Right kidney (tissue), 1 donor: ENCODE data around the gene NF1.

Source experiments
- DNase-seq: peaks from one replicate; pipeline ENCODE4 v3.0.0-alpha.2; 2016

The NF1 gene

DNA sequence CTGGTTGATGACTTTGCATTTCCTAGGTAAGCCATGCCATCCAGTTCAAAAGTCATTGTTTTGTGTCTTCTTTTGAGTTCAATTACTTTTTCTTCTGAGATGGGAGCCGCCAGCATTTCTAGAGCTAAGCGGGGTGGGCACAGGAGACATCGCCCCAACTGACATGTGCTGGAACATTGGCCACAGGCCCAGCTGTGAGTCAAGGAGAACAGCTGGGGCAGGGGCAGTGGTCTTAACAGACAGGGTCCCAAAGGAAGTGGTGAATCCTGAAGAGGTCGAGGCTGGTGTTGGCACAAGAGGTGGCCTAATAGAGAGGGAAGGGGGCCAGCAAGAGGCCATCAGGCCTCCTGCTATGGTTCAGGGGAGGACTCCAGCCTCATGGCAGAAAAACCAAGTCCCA, 313.8 kb downstream of the NF1 start:
- DNase-seq = no peak

DNA sequence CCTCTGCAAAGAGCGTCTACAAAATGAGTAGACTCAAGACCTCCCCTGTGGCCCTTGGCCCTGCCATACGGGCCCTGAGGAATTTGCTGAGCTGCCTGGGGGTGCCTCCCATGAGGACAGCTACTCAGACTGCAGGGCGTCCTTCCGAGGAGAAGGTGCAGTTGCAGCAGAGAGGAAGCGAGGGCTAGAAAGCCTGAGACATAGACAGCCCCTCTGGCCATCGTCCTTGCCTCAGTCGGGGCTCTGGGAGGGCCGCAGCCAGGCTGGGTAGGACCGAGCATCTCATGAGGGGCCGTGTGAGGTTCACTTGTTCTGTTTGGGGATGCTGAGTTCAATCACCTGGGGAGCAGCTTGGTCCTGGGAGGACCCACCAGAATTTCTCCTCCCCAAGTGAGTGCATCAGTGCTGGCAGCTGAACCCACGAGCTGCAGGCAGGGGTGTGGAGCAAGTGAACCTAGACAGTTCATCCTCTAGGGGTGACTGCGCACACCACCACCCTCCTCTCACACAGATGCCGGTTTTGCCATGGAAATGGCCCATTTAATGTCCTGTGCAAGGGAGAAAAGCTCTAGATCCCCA, 317.0 kb downstream of the NF1 start:
- no peak for DNase-seq

DNA sequence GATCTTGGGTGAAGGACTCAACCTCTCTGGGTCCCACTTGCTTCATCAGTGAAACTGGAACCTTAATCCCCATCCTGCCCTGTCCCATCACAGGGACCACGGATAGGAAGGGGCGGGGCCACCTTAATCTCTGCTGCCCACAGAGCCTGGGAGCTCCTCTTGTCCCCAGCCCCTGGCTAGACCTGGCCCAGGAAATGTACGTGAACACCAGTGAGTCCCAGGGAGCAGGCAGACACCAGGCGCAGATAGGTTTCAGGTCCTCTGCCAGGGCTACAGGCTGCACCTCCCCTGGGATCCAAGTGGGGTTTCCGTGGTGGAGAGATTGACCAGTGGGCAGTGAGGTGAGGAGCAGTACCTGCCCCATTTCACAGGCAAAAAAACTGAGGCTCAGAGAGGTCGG, 317.7 kb downstream of the NF1 start:
- DNase-seq = no peak

DNA sequence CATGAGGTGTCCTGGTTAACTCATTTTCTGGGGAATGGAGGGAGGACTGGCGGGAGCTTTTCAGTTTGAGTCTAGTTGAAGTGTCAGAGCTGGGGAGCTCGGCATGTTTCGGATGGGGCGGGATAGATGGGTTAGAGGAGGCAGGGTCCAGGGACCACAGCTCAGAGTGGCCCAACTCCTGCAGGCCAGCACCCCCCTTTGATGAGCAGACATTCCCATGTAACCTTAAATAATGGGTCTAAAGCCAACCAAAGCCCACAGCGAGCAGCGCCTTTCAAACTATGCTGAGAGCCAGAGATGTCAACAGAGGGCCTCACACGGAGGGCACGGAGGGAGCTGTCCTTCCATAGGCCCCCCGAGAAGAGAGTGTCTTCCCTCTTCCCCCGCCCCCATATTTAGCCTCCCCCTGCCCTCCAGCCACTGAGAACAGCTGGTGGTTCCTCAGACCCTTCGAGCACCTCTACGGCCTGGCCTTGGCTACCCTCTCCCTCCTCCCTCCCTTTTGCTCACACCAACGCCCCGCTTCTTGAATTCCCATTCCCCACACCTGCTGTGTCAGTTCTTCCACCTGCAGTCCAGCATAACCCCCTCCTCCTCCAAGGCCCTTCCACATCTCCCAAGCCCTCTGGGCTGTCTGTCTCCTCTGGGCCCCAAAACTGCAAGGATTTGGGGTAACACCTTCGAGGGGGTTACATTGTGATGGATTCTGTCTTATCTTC, 318.5 kb downstream of the NF1 start:
- DNase-seq = no peak

DNA sequence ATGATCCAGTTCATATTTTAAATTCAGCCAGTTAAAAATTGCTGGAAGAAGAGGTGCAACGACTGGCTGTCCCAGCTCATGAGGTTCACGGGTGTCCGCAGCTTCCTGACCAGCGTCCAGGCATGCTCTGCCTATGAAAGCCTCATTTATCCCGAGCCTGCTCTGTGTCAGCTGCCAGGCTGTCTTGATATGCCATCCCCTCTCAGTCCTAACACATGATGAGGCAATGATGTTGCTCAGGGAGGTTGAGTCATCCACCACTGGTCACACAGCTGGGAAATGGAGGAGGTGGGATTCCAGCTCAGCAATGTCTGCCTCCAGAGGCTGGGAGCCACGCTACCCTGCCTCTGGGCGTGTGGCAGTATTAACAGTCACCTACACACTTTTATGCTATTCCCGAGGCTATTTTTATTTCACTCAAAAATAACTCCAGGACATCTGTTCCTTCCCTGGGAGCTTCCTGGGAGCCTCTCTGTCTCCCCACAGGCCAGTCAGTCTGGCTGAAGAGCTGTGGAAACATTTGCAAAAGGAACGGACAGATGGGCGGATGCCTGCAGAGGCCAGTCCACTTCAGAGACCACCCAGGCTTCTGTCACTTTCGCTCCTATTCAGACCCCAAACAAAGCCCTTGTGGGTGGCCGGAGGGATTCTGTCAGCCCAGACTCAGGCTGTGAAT, 319.2 kb downstream of the NF1 start:
- DNase-seq = no peak

DNA sequence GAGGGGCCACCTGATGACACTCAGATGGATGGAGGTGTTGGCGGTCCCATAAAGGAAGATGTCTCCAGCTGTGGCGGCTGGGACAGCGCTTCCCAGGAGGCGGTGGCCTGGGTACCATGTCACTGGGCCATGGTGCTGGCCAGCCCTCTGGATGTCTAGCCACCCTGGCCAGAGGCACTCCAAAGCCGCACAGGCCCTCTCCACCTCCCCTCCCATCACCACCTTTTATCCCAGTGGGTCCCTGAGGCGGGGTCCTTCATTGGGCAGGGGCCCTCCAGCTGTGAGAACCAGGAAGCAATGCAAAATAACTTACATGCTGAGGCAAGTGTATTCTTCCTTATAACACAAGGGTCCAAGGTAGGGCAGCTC, 319.8 kb downstream of the NF1 start:
- DNase-seq = no peak

DNA sequence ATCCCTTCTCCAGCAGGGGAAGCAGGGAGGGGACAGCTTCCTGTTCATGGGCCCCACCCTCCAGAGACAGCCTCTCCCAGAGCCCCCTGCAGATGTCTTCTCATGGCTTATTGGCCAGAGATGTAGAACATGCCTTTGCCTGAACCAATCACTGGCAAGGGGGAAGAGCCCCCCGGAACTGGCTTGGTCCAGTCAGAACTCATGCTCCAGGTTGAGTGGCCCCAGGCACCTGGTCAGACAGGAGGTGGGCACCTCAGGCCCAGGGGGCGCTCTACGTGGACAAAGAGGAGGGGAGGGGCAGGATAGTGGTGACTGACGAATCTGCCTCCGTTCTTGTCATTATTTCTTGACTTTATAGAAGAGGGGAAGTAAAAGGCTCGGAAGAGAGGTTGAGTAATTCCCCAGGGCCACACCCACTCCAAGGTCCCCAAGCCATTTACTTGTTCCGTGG, 320.3 kb downstream of the NF1 start:
- DNase-seq = no peak

DNA sequence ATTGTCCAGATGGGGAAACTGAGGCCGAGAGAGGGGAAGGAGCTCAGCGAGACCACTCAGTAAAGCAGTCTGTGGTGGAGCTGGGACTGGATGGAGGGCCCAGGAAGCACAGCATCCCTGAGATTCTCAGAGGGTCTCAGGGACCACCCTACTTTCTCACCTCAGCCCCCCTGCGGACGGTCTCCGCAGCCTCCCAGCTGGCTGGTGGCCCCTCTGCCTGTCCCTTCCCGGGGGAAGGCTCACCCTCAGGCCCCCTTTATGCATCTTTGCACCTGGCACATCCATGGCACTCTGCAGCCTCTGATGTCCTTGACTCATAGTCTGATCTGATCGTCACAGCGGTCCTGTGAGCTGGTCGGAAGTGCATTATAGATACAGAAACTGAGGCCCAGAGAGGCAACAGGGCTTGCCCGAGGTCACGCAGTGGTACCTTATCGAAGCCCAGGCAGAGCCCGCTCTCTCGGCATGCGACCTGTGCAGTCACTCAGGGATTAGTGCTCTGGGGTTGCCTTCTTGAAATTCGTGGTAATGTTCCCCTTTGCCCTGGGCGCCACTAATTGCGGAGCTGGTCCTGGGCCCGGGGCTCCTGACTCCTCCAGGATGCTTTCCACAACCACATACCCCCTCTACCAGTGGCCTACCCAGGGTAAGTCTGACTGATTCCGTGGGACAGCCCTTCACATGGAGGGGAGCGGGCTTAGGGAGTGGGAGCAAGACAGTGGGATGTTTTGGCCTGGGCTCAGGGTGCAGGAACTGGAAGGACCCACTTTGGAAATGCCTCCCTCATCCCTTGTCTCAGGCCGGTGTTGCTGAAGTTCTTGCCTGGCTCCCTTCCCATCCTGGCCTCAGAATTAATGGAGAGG, 321.1 kb downstream of the NF1 start:
- no peak for DNase-seq

DNA sequence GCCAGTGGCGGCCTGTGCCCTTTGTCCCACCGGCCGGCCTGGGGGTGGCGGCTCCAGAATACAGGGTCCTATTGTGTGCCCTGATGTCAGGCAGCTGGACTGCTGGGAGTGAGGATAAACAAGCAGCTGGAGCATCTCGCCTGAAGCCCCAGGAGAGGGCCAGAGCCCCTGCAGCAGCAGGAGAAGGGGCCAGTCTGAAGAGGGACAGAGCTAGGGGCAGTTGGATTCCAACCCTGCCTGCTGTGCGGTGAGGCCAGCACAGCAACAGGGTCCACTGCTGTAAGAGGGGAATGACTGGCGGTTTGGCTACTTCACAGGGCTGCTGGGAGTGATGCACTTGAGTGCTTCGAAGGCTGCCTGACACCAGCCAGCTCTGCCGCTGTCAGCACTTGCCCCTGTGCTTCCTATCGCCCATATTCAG, 321.7 kb downstream of the NF1 start:
- peak; percentile 25 for DNase-seq

DNA sequence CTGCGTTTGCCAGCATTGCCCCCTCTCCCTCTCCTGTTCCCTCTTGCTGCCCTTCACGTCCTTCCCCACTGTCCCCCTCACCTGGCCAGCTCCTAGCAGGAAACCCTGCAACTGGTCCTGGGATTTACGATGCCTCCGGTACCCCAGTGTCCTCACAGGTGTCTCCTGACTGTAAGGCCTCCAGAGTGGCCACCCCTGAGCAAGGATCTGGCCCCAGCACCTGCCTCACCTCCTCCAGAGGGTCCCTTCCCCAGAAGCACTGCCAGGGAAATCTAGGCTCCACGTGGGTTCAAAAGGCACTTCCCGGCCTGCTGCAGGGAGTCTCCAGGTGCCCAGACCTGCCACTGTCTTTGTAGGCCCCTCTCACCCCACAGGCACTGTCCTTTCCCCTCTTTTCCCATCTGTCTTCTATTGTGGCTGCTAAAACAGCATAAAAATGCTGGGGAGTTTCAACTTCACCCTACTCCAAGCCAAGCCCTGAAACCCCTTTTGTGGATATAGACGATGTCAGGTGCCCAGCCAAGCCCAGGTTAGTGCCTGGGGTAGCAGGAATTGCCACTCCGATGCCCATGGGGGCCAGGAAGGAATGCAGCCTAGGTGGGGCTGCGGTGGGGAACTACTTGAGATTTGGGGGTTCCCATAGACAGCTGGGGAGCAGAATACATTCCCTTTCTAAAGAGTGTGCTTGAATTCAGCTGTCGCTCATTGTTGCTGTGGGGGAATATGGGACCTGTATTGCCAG, 322.4 kb downstream of the NF1 start:
- no peak for DNase-seq

DNA sequence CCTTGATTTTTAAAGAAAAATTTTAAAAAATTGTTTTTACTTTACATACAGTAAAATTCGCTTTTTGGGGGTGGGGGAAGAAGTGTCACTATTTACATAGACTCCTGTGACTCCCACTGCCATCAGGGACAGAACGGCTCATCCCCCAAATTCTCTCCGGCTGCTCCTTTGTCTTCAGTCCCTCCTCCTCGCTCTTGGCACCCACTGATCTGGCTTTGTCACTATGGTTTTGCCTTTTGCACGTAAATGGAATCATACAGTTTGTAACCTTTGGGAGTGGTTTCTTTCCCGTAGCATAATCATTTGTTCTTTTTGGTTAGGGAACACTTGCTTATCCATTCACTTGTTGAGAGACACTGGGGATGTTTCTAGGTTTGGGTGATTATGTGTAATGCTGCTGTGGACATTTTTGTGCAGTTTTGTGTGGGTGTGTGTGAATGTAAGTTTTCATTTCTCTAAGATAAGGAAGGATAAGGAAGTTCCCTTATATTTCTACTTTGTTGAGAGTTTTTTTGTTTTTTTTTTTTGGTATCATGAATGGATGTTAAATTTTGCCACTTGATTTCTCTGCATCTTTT, 324.1 kb downstream of the NF1 start:
- no peak for DNase-seq

DNA sequence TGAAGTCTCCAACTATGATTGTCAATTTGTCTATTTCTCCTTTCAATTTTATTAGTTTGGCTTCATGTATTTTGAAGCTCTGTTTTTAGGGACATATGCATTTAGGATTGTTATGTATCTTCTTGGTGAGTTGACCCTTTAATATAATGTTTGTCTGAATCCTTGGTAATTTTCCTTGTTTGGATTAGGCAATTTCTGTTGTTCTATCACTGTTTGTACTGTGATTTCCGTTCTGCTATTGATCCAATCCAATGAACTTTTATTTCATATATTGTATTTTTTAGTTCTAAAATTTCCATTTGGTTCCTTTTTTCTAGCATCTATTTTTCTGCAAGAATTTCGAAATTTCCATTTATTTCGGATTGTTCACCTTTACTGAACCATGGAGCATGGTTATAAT, 327.7 kb downstream of the NF1 start:
- no peak for DNase-seq

DNA sequence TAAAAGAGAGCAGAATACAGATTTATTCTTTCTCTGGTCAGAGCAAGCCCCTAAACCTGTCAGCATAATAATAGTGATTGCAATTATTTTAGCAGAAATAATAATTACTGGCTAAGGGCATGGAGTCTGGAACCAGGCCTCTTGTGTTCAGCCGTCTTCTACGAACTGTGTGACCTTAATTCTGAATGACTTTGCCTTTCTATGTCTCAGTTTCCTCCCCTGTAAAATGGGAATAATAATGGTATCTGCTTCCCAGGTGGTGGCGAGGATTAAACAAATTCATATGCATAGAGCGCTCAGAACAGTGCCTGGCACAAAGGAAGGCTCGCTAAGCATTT, 330.1 kb downstream of the NF1 start:
- no peak for DNase-seq

DNA sequence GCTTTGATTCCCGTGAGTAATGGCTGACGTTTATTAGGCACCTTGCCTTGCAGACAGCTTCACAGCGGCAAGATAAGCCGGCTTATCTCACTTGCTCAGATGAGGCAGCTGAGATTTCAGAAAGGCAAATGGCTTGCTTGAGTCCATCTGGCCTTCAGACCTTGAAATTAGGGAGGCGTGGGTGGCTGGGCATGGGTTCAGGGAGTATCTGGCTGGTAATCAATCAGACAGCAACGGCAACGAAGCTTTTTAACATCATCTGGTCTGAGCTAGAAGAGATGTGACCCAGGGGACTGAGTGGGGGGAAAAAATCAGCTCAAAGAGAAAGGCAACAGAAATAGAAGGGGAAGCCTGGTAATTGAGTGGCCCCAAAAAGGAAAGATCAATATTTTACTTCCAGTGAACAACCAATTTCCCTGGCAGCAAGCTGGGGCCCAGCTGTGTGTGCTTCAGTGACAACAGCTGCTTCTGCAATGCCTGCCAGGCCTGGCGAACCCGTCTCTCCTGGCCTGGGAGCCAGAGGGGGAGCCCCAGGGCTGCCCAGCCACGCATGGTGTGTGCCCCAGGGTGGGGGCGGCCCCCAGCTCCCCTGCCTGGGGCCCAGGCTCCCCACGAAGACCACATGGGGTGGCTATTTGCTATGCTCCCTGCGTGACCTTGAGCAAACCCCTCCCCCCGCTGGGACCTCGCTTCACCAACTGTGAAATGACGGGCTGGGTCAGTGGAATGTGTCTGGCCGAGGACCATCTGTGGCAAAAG, 330.7 kb downstream of the NF1 start:
- DNase-seq = no peak
